Activated CD4-positive, alpha-beta T cell treated with anti-CD3 and anti-CD28 coated beads for 36 hours (primary cell): ENCODE data around the gene FOXF2. TPM values are rescaled to one million over a fixed set of nuclear protein-coding genes. Genes with fewer than 3 reads are reported as not detected.
A peak's percentile ranks its signal among the peaks of the same experiment; 100 is the strongest.
"Not testable (repeated sequence)": the region's sequence is repeated elsewhere in the genome, so short reads cannot be mapped to it uniquely, and the experiment has no call there.

Experiments used
- ATAC-seq: fragments of 200-7000 bp; cut with Tn5 transposase; one replicate; pipeline ENCODE4 v1.10.0; 2021; ENCODE audit warnings: mild to moderate bottlenecking, moderate library complexity
- CTCF ChIA-PET: fragments of 350-600 bp; sonication (Branson Sonifier 250); formaldehyde crosslinking; loops from one replicate; lab custom pipeline; 2021; ENCODE audit warnings: antibody characterized with exemption; lab: Charles Lee
- POLR2A ChIA-PET: fragments of 350-600 bp; sonication (Branson Sonifier 250); formaldehyde crosslinking; loops from one replicate; lab custom pipeline; 2021; ENCODE audit warnings: antibody characterized with exemption, inconsistent platforms; lab: Charles Lee
- DNase-seq: peaks from one replicate; pipeline ENCODE4 v3.0.0-alpha.2; 2020
- H3K27ac Mint-ChIP-seq: one replicate; pipeline ENCODE4 v1.8.0; 2021; ENCODE audit warnings: mixed read lengths
- H3K27me3 Mint-ChIP-seq: one replicate; pipeline ENCODE4 v1.8.0; 2021; ENCODE audit warnings: mixed read lengths
- H3K36me3 Mint-ChIP-seq: one replicate; pipeline ENCODE4 v1.8.0; 2021; ENCODE audit warnings: low read depth, mixed read lengths
- H3K4me1 Mint-ChIP-seq: one replicate; pipeline ENCODE4 v1.8.0; 2021; ENCODE audit warnings: mixed read lengths
- H3K4me3 Mint-ChIP-seq: one replicate; pipeline ENCODE4 v1.8.0; 2021; ENCODE audit warnings: mild to moderate bottlenecking, moderate library complexity, mixed read lengths
- H3K9me3 Mint-ChIP-seq: one replicate; pipeline ENCODE4 v1.8.0; 2021; ENCODE audit warnings: low read depth, mixed read lengths
- intact Hi-C, 2 experiments: fragments of 100-400 bp; cut with DNase I in 1 of 2; cut with micrococcal nuclease in 1 of 2; formaldehyde crosslinking; loops; one replicate each; pipeline versions ENCODE4 v1.14.2 to v1.15.1; 2022 to 2024; cut with DNase I, micrococcal nuclease
- total RNA-seq, 2 experiments: library from RNA; stranded (reverse); gene quantifications; one replicate each; pipeline ENCODE4 v1.2.3, GENCODE V29; 2021

Gene FOXF2
- total RNA-seq, 2 experiments from 2014 or later: not detected

DNA sequence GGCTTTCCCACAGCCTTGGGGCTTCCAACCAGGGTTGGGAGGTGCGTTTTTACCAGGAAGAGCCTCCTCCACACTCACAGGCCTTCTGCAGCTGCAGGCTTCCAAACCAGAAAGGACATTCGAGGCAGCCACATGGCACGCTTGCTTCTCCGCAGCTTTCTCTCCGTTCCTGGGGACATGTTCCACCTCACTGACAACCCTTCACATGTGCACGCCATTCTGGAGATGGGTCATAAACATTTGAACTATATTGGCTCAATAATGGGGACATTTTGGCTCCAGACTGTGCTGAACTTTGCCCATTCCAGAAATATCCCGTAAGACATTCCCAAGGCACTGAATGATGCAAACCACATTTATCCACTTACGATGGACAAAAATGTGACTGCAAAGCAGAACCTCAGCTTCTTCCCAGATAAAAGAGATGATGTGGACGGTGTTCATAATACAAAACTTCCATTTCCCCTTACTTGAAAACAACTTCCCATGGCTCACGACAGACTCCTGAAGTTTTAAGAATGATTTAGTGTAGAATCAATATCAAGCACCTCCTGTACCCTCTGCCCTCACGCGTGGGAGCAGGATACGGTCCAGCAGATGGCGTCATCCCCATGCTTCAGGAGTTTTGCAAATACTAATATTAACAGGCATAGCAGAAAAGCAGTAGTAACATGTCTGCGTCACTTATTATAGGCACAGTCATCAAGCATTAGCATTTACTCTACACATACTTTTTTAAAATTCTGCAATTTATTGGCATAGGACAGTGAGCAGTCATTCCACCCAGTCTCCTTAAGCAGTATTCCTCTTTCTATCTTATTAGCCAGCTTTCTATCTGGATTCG, 25.4 kb upstream of the FOXF2 start:
- Mint-ChIP-seq H3K27me3 (peaks cover 61% of the 10 kb centered on the region), H3K9me3 (no peaks in the 10 kb centered on the region), H3K4me1 (no peaks in the 10 kb centered on the region), H3K36me3 (no peaks in the 10 kb centered on the region), H3K27ac (no peak overlapping the region), H3K4me3 (no peak overlapping the region)
- POLR2A ChIA-PET: no interaction called here
- intact Hi-C loops: no loop called here
- DNase-seq (no peak), ATAC-seq (no peak)
- CTCF ChIA-PET: no interaction called here

DNA sequence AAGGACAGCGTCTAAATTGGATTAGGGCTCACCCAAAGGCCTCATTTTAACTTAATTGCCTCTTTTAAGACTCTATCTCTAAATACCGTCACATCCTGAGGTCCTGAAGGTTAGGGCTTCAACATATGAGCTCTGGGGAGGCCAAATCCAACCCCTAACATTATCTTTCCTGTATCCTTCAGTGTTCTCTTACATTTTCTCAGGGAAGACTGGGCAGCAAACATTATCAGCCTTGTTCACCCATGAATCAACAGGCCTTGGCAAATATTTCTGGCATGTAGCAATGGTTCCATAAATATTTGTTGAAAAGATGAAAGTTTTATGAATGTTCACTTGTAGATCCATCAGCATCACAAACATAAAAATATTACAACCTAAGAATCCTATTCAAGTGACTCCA, 24.6 kb upstream of the FOXF2 start:
- H3K4me1 Mint-ChIP-seq: no peaks in the 10 kb centered on the region
- ChIA-PET POLR2A (no interaction called here), CTCF (interaction anchor here (0.6 kb wide), 1 partner anchor 32 kb away, joined by 3 read pairs; no protein-coding TSS in a partner anchor)
- H3K36me3 Mint-ChIP-seq: no peaks in the 10 kb centered on the region
- intact Hi-C loops: no loop called here
- peaks cover 3% of the 10 kb centered on the region for H3K9me3 Mint-ChIP-seq
- ATAC-seq (no peak), DNase-seq (no peak)
- peaks cover 62% of the 10 kb centered on the region for H3K27me3 Mint-ChIP-seq
- H3K27ac Mint-ChIP-seq: no peak overlapping the region
- H3K4me3 Mint-ChIP-seq: no peak overlapping the region

DNA sequence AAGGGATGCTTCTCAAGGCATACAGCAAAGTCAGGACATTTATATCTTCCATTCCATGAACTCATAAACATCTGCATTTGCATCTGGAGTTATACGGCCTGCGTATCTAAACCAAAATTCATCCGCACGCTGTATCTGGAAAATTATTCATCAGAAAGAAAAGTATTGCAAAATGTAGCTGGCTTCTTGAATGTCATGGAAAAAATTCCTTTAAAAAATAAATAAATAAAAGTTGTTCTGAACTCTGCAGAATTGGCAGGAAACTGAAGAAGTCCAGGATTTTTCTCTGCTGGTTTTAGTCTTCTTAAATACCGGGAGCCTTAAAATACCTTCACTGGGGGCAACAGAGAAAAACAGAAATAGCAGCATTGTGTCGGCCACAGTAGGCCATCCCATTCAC, 23.7 kb upstream of the FOXF2 start:
- POLR2A ChIA-PET: no interaction called here
- no peak for DNase-seq
- H3K4me3 Mint-ChIP-seq: no peak overlapping the region
- peaks cover 67% of the 10 kb centered on the region for H3K27me3 Mint-ChIP-seq
- no peak overlapping the region for H3K27ac Mint-ChIP-seq
- no peak for ATAC-seq
- H3K4me1 Mint-ChIP-seq: no peaks in the 10 kb centered on the region
- peaks cover 5% of the 10 kb centered on the region for H3K9me3 Mint-ChIP-seq
- CTCF ChIA-PET: interaction anchor here (0.6 to 0.7 kb wide), 3 partner anchors 31 to 783 kb away, joined by 3 read pairs; no protein-coding TSS in a partner anchor
- H3K36me3 Mint-ChIP-seq: no peaks in the 10 kb centered on the region
- intact Hi-C loops: no loop called here

DNA sequence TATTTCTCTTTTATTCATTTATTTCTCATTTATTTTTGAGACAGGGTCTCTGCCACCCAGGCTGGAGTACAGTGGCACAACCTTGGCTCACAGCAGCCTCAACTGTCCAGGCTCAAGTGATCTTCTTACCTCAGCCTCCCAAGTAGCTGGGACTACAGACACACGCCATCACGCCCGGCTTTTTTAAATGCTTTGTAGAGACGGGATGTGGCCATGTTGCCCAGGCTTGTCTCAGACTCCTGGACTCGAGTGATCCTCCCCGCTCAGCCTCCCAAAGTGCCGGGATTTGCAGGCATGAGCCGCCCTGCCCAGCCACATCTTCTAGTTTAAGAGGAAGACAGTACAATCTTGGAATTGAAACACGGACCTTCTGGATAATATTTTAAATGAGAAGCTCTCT, 21.6 kb upstream of the FOXF2 start:
- Mint-ChIP-seq H3K9me3 (peaks cover 5% of the 10 kb centered on the region), H3K4me1 (no peaks in the 10 kb centered on the region), H3K27me3 (peaks cover 68% of the 10 kb centered on the region), H3K27ac (no peak overlapping the region), H3K4me3 (no peak overlapping the region), H3K36me3 (no peaks in the 10 kb centered on the region)
- POLR2A ChIA-PET: no interaction called here
- DNase-seq (no peak), ATAC-seq (no peak)
- intact Hi-C loops: no loop called here
- CTCF ChIA-PET: no interaction called here

DNA sequence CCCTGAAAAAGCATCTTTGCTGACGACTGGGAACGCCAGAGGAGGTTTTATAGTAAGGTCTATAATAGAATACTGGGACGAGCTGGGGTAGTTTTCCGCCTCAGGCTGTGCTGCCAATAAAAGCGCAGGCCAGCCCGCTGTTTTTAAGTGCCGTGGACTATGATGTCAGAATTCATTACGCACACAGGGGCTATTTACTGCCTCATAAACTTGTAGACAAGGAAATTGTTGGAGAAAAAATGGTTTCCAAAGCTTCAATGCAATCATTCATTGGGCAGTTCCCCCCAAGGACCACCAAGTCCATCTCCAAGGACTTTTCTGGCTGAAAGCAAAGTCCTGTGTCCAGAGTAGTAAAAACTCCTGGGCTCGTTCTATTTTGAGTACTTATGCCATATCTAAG, 20.4 kb upstream of the FOXF2 start:
- Mint-ChIP-seq H3K27me3 (peaks cover 70% of the 10 kb centered on the region), H3K27ac (no peak overlapping the region), H3K4me1 (no peaks in the 10 kb centered on the region), H3K4me3 (no peak overlapping the region), H3K36me3 (no peaks in the 10 kb centered on the region), H3K9me3 (peaks cover 5% of the 10 kb centered on the region)
- POLR2A ChIA-PET: no interaction called here
- no peak for ATAC-seq
- intact Hi-C loops: no loop called here
- CTCF ChIA-PET: no interaction called here
- no peak for DNase-seq

DNA sequence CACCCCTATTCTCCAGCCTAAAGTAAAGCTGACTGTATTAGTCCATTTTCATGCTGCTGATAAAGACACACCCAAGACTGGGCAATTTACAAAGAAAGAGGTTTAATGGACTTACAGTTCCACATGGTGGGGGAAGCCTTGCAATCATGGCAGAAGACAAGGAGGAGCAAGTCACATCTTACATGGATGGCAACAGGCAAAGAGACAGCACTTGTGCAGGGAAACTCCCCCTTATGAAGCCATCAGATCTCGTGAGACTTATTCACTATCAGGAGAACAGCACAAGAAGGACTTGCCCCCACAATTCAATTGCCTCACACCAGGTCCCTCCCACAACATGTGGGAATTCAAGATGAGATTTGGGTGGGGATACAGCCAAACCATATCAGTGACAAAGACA, 19.7 kb upstream of the FOXF2 start:
- H3K4me1 Mint-ChIP-seq, DNase-seq, POLR2A ChIA-PET, CTCF ChIA-PET, H3K9me3 Mint-ChIP-seq, intact Hi-C loops, H3K36me3 Mint-ChIP-seq, H3K4me3 Mint-ChIP-seq, H3K27ac Mint-ChIP-seq, ATAC-seq: not testable (repeated sequence)
- peaks cover 71% of the 10 kb centered on the region for H3K27me3 Mint-ChIP-seq

GRCh38 chr6:1371933-1372332, 17.4 kb upstream of the FOXF2 start:
- DNase-seq (no peak), ATAC-seq (no peak)
- peaks cover 5% of the 10 kb centered on the region for H3K9me3 Mint-ChIP-seq
- ChIA-PET CTCF (interaction anchor here (0.7 kb wide), 1 partner anchor 11 kb away, joined by 3 read pairs; no protein-coding TSS in a partner anchor), POLR2A (no interaction called here)
- H3K27me3 Mint-ChIP-seq: peaks cover 78% of the 10 kb centered on the region
- intact Hi-C loops: no loop called here
- H3K4me1 Mint-ChIP-seq: no peaks in the 10 kb centered on the region
- H3K36me3 Mint-ChIP-seq: no peaks in the 10 kb centered on the region
- no peak overlapping the region for H3K4me3 Mint-ChIP-seq
- no peak overlapping the region for H3K27ac Mint-ChIP-seq

DNA sequence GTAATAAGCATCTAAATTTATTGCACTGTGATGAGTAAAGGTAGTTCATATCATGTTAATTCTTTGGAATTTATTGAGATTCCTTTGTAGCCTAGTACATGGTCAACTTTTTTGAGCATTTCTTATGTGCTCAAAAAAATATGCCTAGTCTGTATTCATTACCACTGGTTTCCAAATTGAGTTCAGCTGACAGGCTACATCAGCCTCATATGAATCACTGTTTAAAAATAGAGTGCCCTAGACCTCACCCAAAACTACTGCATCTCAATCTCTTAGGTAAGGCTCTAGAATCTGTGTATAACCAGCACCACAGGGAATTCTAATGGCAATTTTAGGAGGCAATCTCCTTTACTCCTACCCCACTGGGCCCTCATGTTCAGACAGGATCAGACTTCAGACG, 16.7 kb upstream of the FOXF2 start:
- no peak overlapping the region for H3K27ac Mint-ChIP-seq
- peaks cover 5% of the 10 kb centered on the region for H3K9me3 Mint-ChIP-seq
- peaks cover 3% of the 10 kb centered on the region for H3K4me1 Mint-ChIP-seq
- H3K36me3 Mint-ChIP-seq: no peaks in the 10 kb centered on the region
- intact Hi-C loops: no loop called here
- ATAC-seq (no peak), DNase-seq (no peak)
- ChIA-PET POLR2A (no interaction called here), CTCF (interaction anchor here (0.7 to 1.2 kb wide), 2 partner anchors 12 to 14 kb away, joined by 3 read pairs; no protein-coding TSS in a partner anchor)
- H3K4me3 Mint-ChIP-seq: no peak overlapping the region
- H3K27me3 Mint-ChIP-seq: peaks cover 77% of the 10 kb centered on the region

GRCh38 chr6:1376653-1377052, 12.7 kb upstream of the FOXF2 start:
- ChIA-PET POLR2A (no interaction called here), CTCF (interaction anchor here (1.6 kb wide), 1 partner anchor 20 kb away, joined by 3 read pairs; no protein-coding TSS in a partner anchor)
- H3K27me3 Mint-ChIP-seq: peaks cover 80% of the 10 kb centered on the region
- no peaks in the 10 kb centered on the region for H3K36me3 Mint-ChIP-seq
- ATAC-seq: no peak
- no peak overlapping the region for H3K27ac Mint-ChIP-seq
- intact Hi-C loops: loop anchor here (5.0 kb wide), 2 partner anchors 64 to 231 kb away; partner anchors contain the start of genes FOXC1 (in 1 of the 2) and FOXQ1 (in 1 of the 2)
- H3K4me1 Mint-ChIP-seq: peaks cover 27% of the 10 kb centered on the region
- no peaks in the 10 kb centered on the region for H3K9me3 Mint-ChIP-seq
- no peak for DNase-seq
- H3K4me3 Mint-ChIP-seq: no peak overlapping the region

GRCh38 chr6:1377526-1377925, 11.8 kb upstream of the FOXF2 start:
- POLR2A ChIA-PET: no interaction called here
- peaks cover 75% of the 10 kb centered on the region for H3K27me3 Mint-ChIP-seq
- intact Hi-C loops: loop anchor here (5.0 kb wide), 2 partner anchors 65 to 230 kb away; partner anchors contain the start of genes FOXC1 (in 1 of the 2) and FOXQ1 (in 1 of the 2)

GRCh38 chr6:1378065-1379016, 11.0 kb upstream of the FOXF2 start:
- no peak for ATAC-seq
- Mint-ChIP-seq H3K27ac (no peak overlapping the region), H3K27me3 (peaks cover 71% of the 10 kb centered on the region), H3K4me3 (peak overlapping the region; percentile 18), H3K9me3 (no peaks in the 10 kb centered on the region), H3K4me1 (peaks cover 32% of the 10 kb centered on the region), H3K36me3 (no peaks in the 10 kb centered on the region)
- ChIA-PET CTCF (interaction anchor here (0.6 to 1.0 kb wide), 4 partner anchors 8 to 843 kb away, joined by 3 to 5 read pairs (median 4); no protein-coding TSS in a partner anchor), POLR2A (no interaction called here)
- intact Hi-C loops: loop anchor here (2.0 to 5.0 kb wide), 3 partner anchors 66 to 229 kb away; partner anchors contain the start of genes FOXQ1 (in 2 of the 2) and FOXC1 (in 1 of the 2)
- DNase-seq: no peak

More at GRCh38 chr6:1377526-1377925, 11.8 kb upstream of the FOXF2 start:
- DNase-seq: no peak
- H3K36me3 Mint-ChIP-seq: no peaks in the 10 kb centered on the region
- ATAC-seq: no peak
- CTCF ChIA-PET: interaction anchor here (0.7 to 1.6 kb wide), 4 partner anchors 9 to 843 kb away, joined by 3 to 5 read pairs (median 4); no protein-coding TSS in a partner anchor
- H3K27ac Mint-ChIP-seq: no peak overlapping the region
- H3K4me1 Mint-ChIP-seq: peaks cover 30% of the 10 kb centered on the region
- no peaks in the 10 kb centered on the region for H3K9me3 Mint-ChIP-seq
- no peak overlapping the region for H3K4me3 Mint-ChIP-seq
